Subcutaneous abdominal adipose tissue (tissue), 5 donors: Measurements from ENCODE around the gene SBNO2.

Experiments used
- H3K27ac ChIP-seq: one replicate; pipeline ENCODE4 v1.7.0; 2013; ENCODE audit warnings: low read depth, mild to moderate bottlenecking, inconsistent platforms, low read length, moderate library complexity
- H3K27me3 ChIP-seq, 5 donors: one replicate each; pipeline ENCODE4 v1.7.0; 2013; ENCODE audit warnings: low read length in 5 of 5, inconsistent platforms in 1 of 5; ENCODE audit not compliant: control insufficient read depth in 5 of 5, insufficient read depth in 4 of 5
- H3K36me3 ChIP-seq, 5 donors: one replicate each; pipeline ENCODE4 v1.7.0; 2013; ENCODE audit warnings: low read length in 5 of 5; ENCODE audit not compliant: control insufficient read depth in 5 of 5, insufficient read depth in 5 of 5
- H3K4me1 ChIP-seq, 5 donors: one replicate each; pipeline ENCODE4 v1.7.0; 2013; ENCODE audit warnings: low read length in 5 of 5, mild to moderate bottlenecking in 3 of 5, moderate library complexity in 1 of 5; ENCODE audit not compliant: control insufficient read depth in 5 of 5, insufficient read depth in 5 of 5
- H3K4me3 ChIP-seq, 5 donors: one replicate each; pipeline ENCODE4 v1.7.0; 2013; ENCODE audit warnings: low read length in 5 of 5, low read depth in 1 of 5
- H3K9ac ChIP-seq, 5 donors: one replicate each; pipeline ENCODE4 v1.7.0; 2013; ENCODE audit warnings: low read length in 5 of 5, mild to moderate bottlenecking in 4 of 5, moderate library complexity in 3 of 5
- H3K9me3 ChIP-seq, 5 donors: one replicate each; pipeline ENCODE4 v1.7.0; 2013; ENCODE audit warnings: low read length in 5 of 5; ENCODE audit not compliant: control insufficient read depth in 5 of 5
- donor health status: healthy.
- donor health status: healthy.
- donor health status: healthy.
- donor health status: healthy.
- donor health status: healthy.

Gene SBNO2

DNA sequence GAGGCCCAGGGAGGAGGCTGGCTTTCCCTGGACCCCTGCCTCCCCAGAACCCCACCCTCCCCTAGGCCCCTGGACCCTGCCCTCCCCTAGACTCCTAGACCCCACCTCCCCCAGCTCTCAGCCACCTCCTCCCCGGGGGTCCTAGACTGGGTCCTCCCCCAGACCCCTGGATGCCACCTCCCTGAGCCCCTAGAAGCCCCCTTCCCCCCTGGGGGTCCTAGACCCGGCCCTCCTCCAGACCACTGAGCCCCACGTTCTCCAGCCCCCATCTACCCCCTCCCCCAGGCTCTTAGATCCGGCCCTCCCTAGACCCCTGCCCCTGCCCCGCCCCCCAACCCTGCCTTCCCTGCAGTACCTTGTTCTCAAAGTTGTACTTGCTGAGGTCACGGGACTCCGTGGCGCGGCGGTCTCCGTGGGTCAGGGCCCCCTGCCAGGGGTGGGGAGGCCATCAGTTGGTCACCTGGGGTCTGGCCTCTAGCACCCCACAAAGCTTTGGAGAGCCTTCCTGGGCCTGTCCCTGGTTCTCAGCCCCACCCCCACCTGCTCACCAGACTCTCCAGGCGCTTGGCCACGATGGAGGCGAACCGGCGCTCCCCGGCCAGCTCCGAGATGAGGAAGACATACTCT is 62.3 kb downstream of the SBNO2 start:
- Histone ChIP-seq H3K27ac (no peak overlapping the region), H3K9ac (no peak overlapping the region), H3K36me3 (peaks cover 0 to 70% (median 63%) of the 10 kb centered on the region in 5 donors), H3K9me3 (no peaks in the 10 kb centered on the region), H3K27me3 (no peaks in the 10 kb centered on the region), H3K4me1 (peaks cover 5 to 31% (median 27%) of the 10 kb centered on the region in 5 donors), H3K4me3 (no peak overlapping the region)

DNA sequence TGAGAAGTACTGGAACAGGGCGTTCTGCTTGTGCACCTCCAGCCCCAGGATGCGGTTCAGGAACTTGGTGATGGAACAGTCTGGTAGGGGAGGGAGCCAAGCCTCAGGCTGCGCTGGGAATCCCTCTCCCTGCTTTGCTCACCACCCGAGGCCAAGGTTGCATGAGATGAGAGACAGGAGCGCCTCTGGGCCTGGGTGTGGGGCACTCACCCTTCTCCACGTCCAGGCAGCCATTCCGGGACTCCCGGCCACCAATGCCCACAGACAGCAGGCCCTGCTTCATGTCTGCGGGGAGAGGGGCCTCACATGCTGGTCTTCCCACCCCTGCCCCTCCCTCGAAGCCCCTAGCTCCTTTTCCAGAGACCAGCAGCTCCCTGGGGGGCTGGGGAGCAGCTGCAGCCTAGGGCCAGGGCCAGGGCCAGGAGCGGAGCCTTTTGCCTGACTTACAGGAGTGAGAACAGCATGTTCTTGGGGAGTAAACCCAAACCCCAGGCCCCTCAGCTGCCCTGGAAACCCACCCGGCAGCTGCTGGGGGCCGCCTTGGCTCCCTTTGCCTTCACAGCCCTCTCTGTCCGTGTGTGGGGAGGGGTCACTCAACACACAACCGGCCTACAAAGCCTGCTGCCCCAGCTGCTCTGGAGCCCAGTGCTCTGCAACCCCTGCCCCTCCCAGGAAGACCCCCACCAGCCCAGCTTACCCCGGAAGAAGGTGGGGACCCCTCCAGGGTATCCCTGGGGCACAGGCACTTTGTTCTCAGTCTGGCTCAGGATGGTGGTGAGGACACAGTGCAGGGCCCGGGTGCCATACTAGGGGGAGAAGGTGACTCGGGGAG is 63.0 kb downstream of the SBNO2 start:
- Histone ChIP-seq H3K4me1 (peaks cover 5 to 38% (median 34%) of the 10 kb centered on the region in 5 donors), H3K27ac (no peak overlapping the region), H3K9ac (no peak overlapping the region), H3K36me3 (peaks cover 0 to 70% (median 63%) of the 10 kb centered on the region in 5 donors), H3K4me3 (no peak overlapping the region), H3K27me3 (no peaks in the 10 kb centered on the region), H3K9me3 (no peaks in the 10 kb centered on the region)

DNA sequence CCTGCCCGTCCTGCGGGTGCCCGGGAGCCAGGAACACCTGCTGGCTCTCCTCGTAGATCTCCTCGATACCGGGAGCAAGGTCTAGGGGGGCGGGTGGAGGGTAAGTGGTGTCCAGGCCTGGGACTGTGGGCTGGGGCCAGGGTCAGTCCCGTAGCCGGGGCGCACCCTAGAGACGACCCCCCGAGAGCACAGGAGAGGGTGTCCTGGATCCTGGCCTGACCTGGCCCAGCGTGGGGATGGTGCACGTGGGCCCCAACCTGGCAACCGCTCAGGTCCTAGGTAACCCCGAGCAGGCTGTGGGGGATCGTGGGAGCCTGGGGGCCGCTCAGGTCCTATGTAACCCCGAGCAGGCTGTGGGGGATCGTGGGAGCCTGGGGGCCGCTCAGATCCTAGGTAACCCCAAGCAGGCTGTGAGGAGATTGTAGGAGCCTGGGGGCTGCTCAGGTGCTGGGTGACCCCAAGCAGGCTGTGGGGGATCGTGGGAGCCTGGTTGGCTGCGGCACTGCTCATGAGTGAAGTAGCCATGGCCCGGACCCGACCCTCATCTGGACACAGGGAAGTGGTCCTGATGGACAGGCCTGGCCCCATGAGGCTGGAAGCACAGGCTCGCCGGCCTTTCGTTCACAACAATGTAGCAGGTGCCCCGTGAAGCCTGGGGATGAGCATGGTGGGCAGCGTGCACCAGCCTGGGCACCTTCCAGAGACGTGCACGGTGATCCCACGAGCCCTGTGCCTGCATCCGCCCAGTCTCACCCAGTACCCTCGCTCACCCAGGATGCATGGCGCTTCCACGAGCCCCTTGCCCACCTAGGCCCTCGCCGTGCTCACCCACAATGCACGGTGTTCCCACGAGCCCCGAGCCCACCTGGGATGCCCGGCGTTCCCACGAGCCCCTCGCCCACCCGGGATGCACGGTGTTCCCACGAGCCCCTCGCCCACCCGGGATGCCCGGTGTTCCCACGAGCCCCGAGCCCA is 64.1 kb downstream of the SBNO2 start:
- peaks cover 0 to 70% (median 64%) of the 10 kb centered on the region in 5 donors for H3K36me3 ChIP-seq
- no peak overlapping the region for H3K4me3 ChIP-seq
- no peak overlapping the region for H3K27ac ChIP-seq
- H3K9me3 ChIP-seq, result no peaks in the 10 kb centered on the region
- H3K27me3 ChIP-seq, result no peaks in the 10 kb centered on the region
- peaks cover 5 to 49% (median 43%) of the 10 kb centered on the region in 5 donors for H3K4me1 ChIP-seq
- no peak overlapping the region for H3K9ac ChIP-seq

DNA sequence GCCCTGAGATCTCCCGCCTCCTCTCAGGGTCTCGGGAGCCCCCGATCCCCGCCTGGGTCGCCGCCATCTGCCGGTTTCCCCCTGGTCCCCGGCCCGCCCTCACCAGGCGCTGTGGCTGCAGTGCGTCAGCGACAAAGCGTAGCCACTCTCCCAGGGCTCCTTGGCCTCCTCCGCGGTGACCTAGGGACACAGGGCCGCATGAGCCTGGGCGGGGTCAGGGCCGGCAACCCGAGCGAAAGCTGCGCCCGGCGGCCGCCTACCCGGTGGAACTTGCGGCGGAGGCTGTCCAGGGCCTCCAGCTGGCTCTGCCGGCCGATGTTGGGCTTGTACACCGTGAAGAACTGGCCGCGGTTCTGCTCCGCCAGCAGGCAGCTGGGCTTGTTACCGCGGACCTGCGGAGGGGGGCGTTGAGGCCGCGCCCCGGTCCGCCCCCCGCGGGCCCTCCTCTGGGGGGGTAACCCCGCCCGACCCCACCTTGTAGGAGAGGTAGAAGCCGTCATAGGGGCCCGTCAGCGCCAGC is 65.0 kb downstream of the SBNO2 start:
- peaks cover 5 to 48% (median 43%) of the 10 kb centered on the region in 5 donors for H3K4me1 ChIP-seq
- no peak overlapping the region for H3K4me3 ChIP-seq
- no peaks in the 10 kb centered on the region for H3K9me3 ChIP-seq
- no peak overlapping the region for H3K9ac ChIP-seq
- H3K27me3 ChIP-seq, result no peaks in the 10 kb centered on the region
- H3K27ac ChIP-seq, result no peak overlapping the region
- peaks cover 0 to 66% (median 60%) of the 10 kb centered on the region in 5 donors for H3K36me3 ChIP-seq

DNA sequence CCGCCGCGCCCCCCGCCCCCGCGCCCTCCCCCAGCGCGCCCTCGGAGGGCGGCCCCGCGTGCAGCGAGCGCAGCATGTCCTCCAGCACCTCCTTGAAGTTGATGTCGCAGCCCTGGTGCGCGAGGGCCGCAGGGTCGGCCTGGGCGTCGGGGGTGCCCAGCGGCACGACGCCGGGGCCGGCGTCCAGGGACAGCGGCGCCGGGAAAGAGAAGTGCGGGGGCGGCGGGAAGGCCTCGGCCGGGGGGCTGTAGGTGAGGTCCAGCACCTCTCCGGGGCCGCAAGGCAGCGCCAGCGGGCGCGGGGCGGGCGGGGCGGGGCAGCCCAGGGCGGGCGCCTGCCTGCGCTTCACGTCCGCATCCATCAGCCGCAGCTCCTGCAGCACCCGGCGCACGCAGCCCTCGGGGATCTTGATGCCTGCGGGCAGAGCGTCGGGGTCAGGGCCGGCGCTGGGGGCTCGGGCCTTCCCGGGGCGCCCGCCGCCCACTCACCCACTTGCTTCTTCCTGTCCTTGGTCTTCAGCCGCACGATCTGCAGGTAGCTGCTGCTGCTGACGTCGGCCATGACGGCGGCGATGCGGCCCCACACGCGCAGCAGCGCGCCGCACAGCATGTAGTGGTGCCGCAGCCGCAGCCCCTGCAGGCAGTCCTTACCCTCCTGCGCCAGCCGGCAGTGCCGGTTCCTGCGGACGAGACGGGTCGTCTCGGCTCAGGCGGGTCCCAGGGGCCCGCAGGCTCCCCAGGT is 65.6 kb downstream of the SBNO2 start:
- Histone ChIP-seq H3K9ac (no peak overlapping the region), H3K4me3 (no peak overlapping the region), H3K36me3 (peaks cover 0 to 61% (median 54%) of the 10 kb centered on the region in 5 donors), H3K9me3 (no peaks in the 10 kb centered on the region), H3K27ac (no peak overlapping the region), H3K4me1 (peaks cover 8 to 44% (median 38%) of the 10 kb centered on the region in 5 donors), H3K27me3 (peaks cover 0 to 4% (median 0%) of the 10 kb centered on the region in 5 donors)

DNA sequence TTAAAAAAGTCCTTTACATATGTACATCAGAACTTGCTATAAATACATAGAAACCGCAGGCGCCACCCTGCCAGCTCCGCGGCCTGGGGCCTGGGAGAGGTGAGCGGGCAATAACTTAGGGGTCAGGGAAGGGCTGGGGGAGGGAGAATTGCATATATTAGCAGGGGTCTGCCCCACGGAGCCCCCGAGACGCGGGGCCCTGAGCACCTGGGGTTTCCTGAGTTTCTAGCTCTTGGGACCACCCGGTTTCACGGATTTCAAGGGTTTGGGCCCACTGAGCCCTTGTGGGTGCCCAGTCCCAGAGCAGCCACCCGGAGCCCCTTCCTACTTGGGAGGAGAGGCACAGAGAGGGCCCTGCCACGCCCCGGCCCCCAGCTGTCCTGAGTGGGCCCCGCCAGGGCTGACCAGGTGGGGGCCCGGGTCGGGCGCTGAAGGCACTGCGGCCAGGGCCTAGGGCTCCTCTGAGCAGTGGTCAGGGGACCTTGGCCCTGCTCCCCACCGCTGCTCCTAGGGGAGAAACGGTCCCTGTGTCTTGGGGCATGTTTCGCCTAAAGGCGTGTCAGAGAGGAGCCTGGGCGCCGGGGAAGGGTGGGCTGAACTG is 66.3 kb downstream of the SBNO2 start:
- peaks cover 0 to 4% (median 0%) of the 10 kb centered on the region in 5 donors for H3K27me3 ChIP-seq
- peak overlapping the region; percentile 89 for H3K27ac ChIP-seq
- H3K36me3 ChIP-seq, result peaks cover 0 to 60% (median 53%) of the 10 kb centered on the region in 5 donors
- no peak overlapping the region for H3K4me3 ChIP-seq
- H3K9me3 ChIP-seq, result no peaks in the 10 kb centered on the region
- H3K4me1 ChIP-seq, result peaks cover 12 to 44% (median 38%) of the 10 kb centered on the region in 5 donors
- no peak overlapping the region for H3K9ac ChIP-seq

DNA sequence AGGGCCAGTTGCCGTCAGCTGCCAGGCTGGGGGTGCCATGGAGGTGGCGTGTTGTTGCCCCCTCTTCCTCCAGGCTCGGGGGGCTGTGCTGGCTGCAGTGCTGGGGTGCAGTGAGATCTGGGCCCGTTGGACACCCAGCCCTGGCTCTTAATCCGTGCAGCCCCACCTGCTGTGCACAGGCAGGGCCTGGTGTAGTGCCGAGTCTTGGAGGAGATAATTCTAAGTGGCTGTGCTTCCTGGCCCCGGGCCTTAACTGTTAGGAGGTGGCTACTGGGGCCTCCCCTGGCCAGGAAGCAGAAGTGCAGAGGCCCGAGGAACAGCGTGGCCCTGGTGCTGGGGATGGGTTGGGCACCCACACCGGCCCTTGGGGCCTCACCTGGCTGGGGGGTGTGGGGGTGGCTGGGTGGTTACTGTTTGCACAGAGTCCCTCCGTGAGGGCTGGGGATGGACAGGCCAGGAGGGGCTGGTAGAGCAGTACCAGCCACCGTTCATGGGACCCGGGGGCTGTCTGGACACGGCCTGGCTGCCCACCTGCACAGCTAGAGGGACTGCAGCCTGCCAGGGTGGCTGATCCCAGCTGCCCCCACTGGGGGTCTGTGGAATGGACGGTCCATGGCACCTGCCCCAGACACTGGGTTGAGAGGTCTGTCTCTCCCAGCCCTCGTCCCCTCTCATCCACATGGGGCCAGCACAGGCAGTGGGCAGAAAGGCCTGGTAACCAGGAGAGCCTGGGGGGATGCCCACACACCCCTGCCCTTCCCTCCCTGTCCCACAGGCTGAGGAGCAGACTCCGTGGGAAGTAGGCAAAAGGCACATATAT is 67.0 kb downstream of the SBNO2 start:
- Histone ChIP-seq H3K36me3 (peaks cover 0 to 55% (median 47%) of the 10 kb centered on the region in 5 donors), H3K9ac (peak overlapping the region in 1 of 5 donors; percentile 83), H3K4me3 (peak overlapping the region in 1 of 5 donors; percentile 82), H3K27me3 (peaks cover 0 to 4% (median 0%) of the 10 kb centered on the region in 5 donors), H3K4me1 (peaks cover 15 to 47% (median 45%) of the 10 kb centered on the region in 5 donors), H3K9me3 (no peaks in the 10 kb centered on the region), H3K27ac (peak overlapping the region; percentile 89)
